GM19397 (cell line): ENCODE measurements around the gene RNPEPL1.

Source experiments
- ATAC-seq: cut with Tn5 transposase; IDR thresholded peaks from one replicate; pipeline ENCODE4 v1.9.1; 2021; ENCODE audit warnings: mild to moderate bottlenecking, moderate library complexity; ENCODE audit not compliant: unreplicated experiment

The RNPEPL1 gene

DNA sequence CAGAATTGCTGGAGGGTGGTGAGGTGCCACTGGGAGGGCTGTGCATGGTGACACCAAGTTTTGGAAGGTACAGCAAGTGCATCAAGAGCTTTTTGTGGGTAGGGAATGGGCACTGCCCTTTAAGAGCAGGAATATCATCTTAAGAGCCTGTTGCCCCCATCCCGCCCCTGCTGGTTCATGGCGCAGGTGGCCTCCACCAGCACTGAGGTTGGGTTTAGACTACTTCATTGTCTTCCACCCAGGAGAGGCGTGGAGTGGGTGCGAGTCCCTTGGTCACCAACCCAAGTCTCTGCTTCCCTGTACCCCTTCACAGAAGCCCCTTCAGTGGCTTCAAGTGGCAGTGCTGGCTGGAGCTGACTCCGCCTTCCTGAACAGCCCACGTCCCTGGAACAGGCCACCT is 7.8 kb downstream of the RNPEPL1 start:
- ATAC-seq: no peak

DNA sequence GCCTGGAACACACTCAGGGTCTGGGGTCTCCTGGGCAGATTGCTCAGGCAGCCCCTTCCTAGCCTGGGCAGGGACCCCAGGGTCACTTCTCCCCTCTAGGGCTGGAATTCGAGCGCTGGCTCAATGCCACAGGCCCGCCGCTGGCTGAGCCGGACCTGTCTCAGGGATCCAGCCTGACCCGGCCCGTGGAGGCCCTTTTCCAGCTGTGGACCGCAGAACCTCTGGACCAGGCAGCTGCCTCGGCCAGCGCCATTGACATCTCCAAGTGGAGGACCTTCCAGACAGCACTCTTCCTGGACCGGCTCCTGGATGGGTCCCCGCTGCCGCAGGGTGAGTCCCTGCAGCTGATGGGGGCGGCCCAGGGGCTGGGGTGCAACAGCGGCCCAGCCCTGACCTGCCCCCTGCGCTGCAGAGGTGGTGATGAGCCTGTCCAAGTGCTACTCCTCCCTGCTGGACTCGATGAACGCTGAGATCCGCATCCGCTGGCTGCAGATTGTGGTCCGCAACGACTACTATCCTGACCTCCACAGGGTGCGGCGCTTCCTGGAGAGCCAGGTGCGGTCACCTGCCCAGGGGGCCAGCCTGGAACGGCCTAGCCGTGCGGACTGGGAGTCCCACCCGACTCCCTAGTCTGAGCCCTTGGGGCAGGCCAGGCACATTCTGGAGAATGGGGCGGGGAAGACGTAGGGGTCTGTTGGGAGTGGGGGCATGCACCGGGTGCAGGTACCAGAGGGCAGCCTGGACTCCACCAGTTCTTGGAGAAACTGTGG is 8.3 kb downstream of the RNPEPL1 start:
- ATAC-seq: no peak

DNA sequence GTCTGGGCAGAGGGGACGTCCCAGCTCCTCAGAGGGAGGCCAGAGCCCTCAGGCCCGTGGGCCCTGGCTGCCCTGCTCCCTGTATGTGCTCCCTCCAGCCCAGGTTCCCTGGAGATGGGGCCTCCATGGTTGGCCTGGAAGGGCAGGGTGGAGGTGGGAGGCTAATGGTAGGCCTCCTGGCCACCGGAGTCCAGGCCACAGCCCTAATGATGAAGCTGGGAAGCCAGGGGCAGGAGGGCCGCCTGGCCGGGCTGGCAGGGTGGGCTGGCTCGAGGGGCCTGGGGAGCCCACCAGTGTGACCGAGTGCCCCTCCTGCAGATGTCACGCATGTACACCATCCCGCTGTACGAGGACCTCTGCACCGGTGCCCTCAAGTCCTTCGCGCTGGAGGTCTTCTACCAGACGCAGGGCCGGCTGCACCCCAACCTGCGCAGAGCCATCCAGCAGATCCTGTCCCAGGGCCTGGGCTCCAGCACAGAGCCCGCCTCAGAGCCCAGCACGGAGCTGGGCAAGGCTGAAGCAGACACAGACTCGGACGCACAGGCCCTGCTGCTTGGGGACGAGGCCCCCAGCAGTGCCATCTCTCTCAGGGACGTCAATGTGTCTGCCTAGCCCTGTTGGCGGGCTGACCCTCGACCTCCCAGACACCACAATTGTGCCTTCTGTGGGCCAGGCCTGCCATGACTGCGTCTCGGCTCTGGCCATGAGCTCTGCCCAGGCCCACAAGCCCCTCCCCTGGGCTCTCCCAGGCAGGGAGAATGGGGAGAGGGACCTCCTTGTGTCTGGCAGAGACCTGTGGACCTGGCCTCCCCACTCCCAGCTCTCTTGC is 9.2 kb downstream of the RNPEPL1 start:
- ATAC-seq: no peak

DNA sequence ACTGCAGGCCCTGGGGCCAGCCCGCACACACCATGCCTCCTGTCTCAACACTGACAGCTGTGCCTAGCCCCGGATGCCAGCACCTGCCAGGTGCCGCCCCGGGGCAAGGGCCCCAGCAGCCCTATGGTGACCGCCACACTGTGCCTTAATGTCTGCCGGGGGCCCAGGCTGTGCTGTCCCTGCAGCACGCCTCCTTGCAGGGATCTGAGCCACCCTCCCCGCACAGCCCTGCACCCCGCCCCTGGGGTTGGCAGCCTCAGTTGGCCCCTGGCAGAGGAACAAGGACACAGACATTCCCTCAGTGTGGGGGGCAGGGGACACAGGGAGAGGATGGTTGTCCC is 9.8 kb downstream of the RNPEPL1 start:
- no peak for ATAC-seq

DNA sequence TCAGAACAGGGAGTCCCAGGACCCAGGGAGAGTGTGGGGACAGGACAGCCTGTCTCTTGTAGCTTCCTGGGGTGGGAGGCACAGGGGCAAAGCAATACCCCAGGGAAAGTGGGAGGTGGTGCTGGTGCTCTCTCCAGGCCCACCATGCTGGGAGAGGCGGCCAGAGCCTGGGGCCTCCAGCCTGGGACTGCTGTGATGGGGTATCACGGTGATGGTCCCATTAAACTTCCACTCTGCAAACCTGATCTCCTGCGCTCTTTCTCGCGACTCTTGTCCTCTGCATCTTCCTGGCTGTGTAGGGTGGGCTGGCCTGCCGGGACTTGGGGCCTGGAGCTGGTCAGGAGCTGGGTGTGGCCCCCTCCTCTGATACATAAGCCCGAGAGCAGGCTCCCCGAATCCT is 10.2 kb downstream of the RNPEPL1 start:
- ATAC-seq: no peak

DNA sequence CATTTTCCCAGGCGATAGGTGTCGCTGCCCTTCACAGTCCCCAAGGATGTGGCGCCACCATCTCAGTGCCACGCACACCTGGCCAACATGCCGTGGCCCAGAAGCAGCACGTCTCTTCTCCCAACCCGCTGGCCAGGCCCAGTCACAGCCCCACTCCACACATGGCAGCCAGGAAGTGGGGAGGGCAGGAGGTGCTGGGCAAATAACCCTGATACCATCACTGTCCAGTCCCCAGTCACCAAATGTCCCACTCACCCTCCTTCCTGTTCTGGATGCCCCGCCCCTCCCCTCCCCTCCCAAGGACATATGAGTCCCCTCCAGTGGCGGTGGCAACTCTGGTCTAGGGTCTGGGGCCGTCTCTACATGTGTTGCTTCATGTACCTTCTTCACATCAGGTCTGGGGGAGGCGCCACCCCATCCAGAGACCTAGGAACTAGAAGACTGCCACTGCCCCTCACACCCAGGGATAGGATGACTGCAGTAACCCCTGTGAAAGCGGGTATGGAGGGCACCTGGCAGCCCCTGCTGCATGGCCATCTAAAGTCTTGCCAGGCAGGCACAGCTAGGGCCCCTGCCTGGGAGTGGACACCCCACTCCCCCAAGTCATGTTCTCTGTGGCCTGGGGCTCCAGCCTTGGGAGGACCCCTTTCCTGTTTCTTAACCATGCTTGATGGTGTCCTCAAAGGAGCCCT is 10.9 kb downstream of the RNPEPL1 start:
- no peak for ATAC-seq

DNA sequence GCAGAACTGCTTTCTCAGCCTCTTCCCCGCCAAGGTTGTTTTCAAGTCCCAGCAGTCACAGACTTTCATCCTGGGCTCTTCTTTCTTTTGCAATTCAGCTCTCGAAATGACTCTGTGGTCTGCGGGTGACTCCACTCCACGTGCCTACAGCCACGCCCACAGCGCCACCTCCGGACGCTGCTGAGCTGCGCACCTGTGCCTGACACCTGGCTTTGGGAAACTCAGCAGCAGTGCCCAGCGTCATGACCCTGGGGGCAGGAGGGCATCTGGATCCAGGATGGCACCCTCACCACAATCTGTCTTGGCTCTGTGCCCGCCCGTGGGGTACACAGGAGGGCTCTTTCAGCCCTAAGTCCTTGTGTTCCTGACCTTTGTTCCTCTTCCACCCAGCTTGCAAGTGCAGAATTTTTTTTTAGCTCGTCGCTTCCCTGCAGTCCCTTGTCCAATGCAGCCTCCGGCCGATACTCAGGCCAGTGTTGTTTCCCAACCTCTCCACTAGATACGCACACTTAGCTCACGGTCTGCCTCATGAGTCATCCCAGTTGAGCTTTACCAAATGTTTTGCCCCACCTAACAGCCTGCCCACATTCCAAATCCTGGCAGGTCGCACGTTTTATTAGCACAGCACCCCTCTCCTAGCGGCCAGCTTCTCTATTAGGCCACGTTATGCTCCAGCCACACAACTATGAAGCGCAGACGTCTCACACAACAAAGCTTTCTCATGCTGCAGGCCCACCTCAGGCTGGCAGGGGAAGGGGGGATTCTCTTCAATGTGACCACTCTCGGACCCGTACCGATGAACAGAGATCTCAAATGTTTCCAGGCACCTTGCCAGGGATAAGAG is 11.7 kb downstream of the RNPEPL1 start:
- ATAC-seq: no peak

DNA sequence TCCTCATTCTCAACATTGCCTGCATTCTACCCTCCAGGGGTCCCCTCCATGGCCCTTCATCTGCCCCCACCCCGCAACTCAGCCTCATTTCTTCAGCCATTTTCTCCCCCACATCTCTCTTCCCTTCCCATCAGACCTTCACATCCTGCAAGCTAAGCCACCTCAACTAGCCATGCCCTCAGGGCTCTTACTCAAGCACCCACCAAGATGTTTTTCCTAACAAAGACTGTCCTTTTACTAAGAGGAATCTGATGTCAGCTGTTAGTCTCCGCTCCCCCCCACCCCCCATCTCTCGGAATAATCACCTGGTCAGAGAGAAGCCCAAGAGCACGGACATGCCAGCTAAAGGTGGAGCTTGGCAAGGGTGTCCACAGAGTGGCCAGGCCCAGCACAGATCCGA is 13.5 kb downstream of the RNPEPL1 start:
- no peak for ATAC-seq

DNA sequence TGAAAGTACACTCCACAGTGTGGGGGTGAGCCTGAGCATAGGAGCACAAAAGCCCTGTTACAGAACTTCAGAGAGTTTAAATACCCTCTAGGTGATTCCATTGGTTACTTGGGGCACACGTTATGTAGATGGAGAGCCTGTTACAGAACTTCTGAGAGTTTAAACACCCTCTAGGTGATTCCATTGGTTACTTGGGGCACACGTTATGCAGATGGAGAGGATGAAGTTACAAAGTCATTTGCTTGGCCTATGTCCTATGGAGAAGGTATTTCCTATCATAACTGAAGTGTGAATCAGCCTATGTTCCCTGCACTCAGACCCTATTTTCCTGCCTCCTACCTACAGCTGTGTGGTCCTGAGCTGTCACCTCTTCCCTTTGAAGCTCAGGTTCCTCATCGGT is 14.5 kb downstream of the RNPEPL1 start:
- no peak for ATAC-seq

DNA sequence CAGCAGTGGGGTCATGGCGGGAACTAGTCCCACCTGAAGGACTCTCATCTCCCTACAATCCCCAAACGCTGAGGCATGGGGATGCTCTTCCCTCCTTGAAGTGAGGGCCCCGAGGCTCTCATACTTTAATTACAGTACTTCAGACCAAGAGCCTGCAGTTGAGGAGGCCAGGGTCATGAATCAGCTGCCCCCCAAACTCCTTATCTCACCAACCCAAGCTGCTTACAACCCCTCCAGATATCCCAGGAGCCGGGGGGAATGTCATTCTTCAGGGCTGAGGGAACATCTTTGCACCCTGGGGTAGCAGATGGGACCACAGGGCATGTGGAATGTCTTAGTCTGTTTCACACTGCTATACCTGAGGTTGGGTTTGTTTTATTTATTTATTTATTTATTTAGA is 15.5 kb downstream of the RNPEPL1 start:
- no peak for ATAC-seq

DNA sequence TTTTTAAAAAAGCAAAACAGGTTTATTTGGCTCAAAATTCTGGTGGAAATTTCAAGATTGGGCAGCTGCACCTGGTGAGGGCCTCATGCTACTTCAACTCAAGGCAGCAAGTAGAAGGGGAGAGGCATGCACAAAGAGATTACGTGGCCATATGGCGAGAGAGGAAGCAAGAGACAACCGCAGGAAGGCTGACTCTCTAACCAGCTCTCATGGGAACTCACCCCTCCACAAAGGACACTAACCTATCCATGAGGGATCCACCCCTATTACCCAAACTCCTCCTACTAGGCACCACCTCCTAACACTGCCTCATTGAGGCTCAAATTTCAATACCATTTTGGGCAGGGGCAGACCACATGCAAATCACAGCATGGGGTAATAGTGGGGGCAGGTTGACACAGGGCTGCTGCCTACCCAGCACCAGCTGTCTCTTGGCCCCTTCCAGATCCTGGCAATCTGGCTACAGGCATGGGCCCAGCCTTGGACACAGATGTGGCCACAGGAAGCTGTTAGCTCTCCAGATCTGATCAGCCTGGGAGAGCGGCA is 16.3 kb downstream of the RNPEPL1 start:
- ATAC-seq: peak; percentile 44

DNA sequence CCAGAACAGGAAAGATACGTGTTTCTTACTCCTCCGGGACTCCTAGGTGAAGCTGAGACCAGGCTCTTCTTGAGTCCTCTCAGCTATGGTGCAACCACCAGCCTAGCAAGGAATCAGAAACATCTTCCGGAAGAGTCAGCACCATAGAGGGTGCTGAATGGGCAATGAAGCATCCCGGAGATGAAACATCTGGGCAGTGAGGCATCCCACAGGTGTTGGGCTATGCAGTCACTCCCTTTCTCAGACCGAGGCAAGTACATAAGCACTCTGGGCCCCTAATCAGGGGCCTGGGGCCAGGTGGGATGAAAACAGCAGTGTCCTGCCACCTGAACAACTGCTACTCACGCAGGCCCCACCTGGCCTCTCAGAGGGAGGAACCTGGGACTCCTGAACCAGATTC is 16.8 kb downstream of the RNPEPL1 start:
- ATAC-seq: peak; percentile 39

DNA sequence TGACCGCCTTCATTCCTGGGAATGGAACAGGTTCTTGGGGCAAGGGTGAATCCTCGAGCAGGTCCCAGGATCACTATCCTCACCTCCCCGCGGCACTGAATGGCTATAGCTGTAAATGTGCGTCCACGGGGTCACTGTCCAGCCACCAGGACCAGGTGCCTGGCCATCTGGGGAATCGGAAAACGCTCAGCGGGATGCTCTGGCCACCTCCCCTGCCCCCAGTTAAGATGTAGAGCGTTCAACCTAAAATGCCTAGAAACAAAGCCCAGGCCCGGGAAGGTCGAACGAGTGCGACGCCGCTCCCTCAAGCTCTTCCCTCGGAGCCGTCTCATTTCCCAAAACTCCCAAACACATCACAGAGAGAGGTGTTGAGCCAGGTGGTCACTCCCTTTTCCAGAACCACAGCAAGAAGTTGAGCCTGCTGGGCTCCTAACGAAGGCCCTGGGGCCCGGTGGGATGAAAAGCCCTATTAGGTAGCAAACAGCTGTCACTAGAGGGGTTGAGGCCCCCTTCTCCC is 17.5 kb downstream of the RNPEPL1 start:
- no peak for ATAC-seq

DNA sequence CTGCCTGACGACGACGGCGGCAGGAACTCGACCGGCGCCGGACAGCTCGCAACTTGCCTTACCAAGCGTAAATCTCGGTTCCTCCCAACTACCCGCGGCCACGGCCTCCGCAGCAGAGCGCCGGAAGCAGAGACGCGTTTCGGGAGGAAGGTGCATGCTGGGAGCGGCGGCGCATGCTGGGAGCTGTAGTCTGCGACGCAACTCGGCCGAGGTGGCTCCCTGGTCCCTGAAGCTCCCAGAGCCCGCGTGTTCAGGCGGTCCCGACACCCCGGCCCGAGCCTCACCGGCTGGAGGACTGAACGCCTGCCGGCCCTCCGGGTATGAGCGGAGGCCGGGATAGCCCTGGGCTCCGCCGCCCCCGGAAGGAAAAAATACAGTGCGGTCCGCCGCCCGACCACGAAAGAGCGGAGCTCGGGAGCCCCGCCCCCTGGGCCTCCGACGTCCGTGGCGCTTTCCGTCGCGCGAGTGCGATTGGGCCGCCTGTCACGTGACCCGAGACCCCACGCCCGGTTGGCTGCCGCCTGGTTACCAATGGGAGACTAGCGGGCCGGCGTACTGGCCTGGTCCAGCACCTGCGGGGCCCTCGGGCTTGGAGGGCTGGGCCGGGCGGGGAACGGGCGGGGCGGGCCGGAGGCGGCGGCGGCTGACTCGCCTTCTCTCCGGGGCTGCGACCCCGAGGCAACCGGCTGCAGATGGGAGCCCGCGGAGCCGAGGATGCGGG is 18.1 kb downstream of the RNPEPL1 start, which contains the start of gene CAPN10:
CAPN10 (plus strand) TSS at position 537 of the 721 bp plus-strand sequence; CDS start at position 715, 178 bp downstream.
- ATAC-seq: peak; percentile 58

DNA sequence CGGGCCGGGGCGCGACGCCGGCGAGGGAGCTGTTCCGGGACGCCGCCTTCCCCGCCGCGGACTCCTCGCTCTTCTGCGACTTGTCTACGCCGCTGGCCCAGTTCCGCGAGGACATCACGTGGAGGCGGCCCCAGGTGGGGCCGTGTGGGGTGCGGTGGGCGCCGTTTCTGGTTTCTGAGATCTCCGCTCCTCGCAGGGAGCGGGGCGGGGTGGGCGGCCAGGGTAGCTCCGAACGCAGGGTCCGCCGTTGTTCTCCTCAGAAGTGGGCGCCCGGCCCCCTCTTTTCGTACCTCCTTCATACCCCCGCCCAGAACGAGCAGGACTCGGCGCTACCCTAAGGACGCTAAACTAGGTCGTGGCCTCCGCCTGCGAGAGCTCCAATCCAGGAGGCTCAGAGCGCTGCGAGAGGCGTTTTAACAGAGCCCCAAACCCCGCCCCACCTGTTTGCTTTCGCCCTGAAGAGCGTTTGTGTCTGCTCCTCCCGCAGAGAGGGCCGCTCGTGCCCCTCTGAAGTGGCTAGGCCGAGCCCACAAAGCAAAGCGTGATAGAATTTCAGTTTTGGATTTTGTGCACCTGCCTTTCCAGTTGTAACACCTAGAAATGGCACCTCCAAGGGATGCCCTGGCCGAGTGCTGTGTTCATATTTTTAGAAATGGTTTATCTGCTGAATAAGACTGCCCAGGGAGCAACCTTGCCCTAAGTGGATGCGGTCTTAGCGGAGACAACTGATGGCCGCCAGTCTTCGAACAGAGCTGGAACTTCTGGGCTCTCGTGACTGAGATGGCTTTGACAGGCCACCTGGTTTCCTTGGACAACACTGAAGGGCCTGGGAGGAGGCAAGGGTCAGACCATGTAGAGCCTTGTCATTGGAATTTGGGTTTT is 18.9 kb downstream of the RNPEPL1 start:
- ATAC-seq: peak; percentile 1

DNA sequence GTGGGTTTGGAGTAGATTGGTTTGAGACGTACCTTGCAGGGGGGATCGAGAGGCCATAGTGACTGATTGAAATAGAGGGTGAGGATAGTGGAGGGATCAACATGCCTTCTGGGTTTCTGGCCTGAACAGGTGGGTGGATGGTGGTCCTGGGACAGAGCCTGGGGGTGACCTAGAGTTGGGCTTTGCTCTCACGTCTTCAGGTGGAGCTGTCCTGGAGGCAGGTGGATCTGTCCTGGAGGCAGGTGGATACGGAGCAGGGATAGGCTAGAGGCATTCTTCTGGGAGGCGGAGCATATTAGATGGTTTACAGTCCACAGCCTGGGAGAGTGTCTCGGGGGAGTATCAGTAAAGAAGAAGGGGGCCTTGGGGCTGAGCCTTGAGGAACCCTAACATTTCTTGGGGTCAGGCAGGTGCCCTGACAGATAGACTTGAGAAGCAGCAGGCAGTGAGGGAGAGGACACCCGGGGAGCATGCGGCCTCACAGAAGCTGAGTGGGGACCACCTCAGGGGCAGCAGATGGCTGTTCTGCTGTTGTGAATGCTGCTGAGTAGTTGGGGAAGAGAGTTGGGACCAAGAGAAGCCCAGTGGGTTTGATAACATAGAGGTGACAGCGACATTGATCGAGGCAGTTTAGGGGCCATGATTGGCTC is 19.8 kb downstream of the RNPEPL1 start:
- no peak for ATAC-seq

DNA sequence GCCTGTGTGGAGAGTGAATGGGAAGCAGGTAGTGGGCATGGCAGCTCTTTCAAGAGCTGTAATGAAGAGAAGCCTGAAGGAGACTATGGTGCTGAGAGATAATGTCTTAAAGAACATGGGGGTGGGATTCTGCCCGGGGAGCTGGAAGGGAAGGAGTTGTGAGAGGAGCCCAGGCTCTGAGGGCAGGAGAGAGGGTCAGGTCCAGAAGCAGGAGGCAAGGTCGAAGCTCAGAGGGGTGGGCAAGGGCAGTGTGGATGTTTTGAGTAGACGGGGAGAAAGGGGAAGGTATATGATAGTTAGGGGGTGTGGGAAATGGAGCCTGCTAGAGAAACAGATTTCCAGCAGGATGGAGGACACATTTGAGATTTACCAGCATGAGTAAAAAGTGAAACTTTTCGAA is 20.4 kb downstream of the RNPEPL1 start:
- no peak for ATAC-seq

DNA sequence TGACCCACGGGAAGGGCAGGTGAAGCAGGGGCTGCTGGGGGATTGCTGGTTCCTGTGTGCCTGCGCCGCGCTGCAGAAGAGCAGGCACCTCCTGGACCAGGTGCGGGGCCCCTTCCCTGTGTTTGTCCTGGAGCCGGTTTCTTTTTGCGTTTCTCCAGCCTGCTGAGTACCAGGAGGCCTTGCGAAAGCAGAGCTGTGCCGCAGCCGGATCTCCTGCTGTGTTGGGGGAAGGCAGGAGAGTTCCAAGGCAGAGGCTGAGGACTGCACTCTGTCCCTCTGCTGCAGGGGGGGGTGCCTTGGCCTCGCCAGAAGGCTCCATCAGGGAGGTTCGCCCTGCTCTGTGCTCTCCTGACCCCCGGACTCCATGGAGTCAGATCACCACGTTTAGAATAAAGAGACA is 21.1 kb downstream of the RNPEPL1 start:
- no peak for ATAC-seq
